ENCODE results near the gene SFXN5. TPM values are rescaled to one million over a fixed set of nuclear protein-coding genes. Genes with fewer than 3 reads are reported as not detected.
A peak's percentile ranks its signal among the peaks of the same experiment; 100 is the strongest.

Gene SFXN5
- total RNA-seq, 1 donor from 2014 or later: 9.3 TPM

- intact Hi-C loops (cut with DNase I): no loop called here
- Histone ChIP-seq H3K4me1 (peaks cover 8 to 31% of the 10 kb centered on the region in 2 donors), H3K4me3 (no peak overlapping the region), H3K27ac (no peak overlapping the region), H3K36me3 (peaks cover 29 to 53% of the 10 kb centered on the region in 2 donors), H3K9me3 (no peaks in the 10 kb centered on the region), H3K27me3 (no peaks in the 10 kb centered on the region)
- TF ChIP-seq, protein P1, sequence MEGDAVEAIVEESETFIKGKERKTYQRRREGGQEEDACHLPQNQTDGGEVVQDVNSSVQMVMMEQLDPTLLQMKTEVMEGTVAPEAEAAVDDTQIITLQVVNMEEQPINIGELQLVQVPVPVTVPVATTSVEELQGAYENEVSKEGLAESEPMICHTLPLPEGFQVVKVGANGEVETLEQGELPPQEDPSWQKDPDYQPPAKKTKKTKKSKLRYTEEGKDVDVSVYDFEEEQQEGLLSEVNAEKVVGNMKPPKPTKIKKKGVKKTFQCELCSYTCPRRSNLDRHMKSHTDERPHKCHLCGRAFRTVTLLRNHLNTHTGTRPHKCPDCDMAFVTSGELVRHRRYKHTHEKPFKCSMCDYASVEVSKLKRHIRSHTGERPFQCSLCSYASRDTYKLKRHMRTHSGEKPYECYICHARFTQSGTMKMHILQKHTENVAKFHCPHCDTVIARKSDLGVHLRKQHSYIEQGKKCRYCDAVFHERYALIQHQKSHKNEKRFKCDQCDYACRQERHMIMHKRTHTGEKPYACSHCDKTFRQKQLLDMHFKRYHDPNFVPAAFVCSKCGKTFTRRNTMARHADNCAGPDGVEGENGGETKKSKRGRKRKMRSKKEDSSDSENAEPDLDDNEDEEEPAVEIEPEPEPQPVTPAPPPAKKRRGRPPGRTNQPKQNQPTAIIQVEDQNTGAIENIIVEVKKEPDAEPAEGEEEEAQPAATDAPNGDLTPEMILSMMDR (IDR thresholded peaks at IDR 0.05): no peak
- no peak for DNase-seq (ENCODE audit: low spot score in 2 of 2)
These were observed 11.3 kb upstream of the SFXN5 start for GRCh38 chr2:73082523-73083410.

- intact Hi-C loops (cut with DNase I): no loop called here
- H3K27me3 ChIP-seq: no peaks in the 10 kb centered on the region
- H3K9me3 ChIP-seq: no peaks in the 10 kb centered on the region
- TF ChIP-seq, protein P1 (IDR thresholded peaks at IDR 0.05): no peak
- peaks cover 0 to 22% of the 10 kb centered on the region in 2 donors for H3K4me1 ChIP-seq
- H3K36me3 ChIP-seq: peaks cover 32 to 49% of the 10 kb centered on the region in 2 donors
- DNase-seq (ENCODE audit: low spot score in 2 of 2): no peak
- H3K4me3 ChIP-seq: no peak overlapping the region
- no peak overlapping the region for H3K27ac ChIP-seq
These were observed 9.7 kb upstream of the SFXN5 start for GRCh38 chr2:73081181-73081671.

DNA sequence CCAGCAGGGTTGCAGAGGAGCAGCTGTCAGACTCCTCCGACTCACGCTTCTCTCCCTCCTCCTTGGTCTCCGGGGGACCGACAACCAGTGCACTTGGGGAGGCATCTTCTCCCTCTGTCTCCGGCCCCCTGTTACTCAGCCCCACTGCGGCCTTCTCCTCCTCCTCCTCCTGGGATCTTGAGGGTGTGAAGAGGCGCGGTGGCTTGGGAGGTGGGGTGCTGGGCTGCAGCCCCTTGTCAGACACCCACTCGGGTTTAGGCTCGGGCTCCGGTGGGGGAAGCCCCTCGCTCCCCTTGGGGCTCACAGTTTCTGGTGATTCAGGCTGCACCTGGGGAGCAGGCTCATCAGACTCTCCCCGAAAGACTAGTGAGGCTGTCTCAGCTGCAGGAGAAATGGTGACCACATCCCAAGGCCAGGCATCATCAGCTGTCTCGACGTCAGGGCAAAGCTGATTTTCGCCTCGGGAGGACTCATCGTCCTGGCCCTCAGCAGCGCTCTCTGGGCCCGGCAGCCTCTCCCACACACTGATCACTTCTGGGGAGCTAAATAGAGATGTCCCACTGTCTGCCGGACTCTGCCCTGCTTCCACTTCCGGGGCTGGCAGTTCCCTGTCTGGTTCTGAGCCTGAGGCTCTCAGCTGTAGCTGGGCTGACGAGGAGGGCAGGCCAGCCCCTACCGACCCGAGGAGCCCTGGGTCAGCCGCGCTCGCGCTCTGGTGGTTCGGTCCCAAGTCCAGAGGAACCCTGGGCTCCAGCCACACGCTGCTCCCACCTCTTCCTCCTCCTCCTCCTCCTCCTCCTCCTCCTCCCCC lies 9.0 kb upstream of the SFXN5 start:
- Histone ChIP-seq H3K4me3 (no peak overlapping the region), H3K36me3 (peaks cover 37 to 56% of the 10 kb centered on the region in 2 donors), H3K27ac (no peak overlapping the region), H3K27me3 (no peaks in the 10 kb centered on the region), H3K4me1 (peaks cover 0 to 18% of the 10 kb centered on the region in 2 donors), H3K9me3 (no peaks in the 10 kb centered on the region)
- TF ChIP-seq, protein P1 (IDR thresholded peaks at IDR 0.05): no peak
- intact Hi-C loops (cut with DNase I): no loop called here
- DNase-seq (ENCODE audit: low spot score in 2 of 2): no peak

DNA sequence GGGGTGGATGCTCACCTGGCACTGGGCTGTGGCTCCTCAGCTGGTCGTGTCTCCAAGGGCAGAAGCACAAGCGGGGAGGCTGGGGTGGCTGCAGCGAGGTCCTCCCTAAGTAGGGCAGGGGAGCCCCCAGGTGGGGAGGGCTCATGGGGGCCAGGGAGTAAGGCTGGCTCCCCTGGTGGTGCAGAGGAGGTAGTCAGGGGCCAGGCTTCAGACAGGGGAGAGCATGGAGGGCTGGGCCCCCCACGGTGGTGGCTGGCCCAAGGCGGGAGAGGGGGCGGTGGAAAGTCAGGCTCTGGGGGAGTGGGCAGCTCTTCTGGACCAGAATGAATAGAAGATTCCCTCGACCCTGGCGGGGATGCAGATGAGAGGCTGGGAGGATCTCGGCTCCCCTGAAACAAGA lies 8.1 kb upstream of the SFXN5 start:
- H3K27me3 ChIP-seq: no peaks in the 10 kb centered on the region
- no peak for DNase-seq (ENCODE audit: low spot score in 2 of 2)
- no peak overlapping the region for H3K4me3 ChIP-seq
- H3K27ac ChIP-seq: no peak overlapping the region
- intact Hi-C loops (cut with DNase I): no loop called here
- TF ChIP-seq, protein P1 (IDR thresholded peaks at IDR 0.05): no peak
- no peaks in the 10 kb centered on the region for H3K9me3 ChIP-seq
- peaks cover 0 to 9% of the 10 kb centered on the region in 2 donors for H3K4me1 ChIP-seq
- H3K36me3 ChIP-seq: peaks cover 46 to 60% of the 10 kb centered on the region in 2 donors

DNA sequence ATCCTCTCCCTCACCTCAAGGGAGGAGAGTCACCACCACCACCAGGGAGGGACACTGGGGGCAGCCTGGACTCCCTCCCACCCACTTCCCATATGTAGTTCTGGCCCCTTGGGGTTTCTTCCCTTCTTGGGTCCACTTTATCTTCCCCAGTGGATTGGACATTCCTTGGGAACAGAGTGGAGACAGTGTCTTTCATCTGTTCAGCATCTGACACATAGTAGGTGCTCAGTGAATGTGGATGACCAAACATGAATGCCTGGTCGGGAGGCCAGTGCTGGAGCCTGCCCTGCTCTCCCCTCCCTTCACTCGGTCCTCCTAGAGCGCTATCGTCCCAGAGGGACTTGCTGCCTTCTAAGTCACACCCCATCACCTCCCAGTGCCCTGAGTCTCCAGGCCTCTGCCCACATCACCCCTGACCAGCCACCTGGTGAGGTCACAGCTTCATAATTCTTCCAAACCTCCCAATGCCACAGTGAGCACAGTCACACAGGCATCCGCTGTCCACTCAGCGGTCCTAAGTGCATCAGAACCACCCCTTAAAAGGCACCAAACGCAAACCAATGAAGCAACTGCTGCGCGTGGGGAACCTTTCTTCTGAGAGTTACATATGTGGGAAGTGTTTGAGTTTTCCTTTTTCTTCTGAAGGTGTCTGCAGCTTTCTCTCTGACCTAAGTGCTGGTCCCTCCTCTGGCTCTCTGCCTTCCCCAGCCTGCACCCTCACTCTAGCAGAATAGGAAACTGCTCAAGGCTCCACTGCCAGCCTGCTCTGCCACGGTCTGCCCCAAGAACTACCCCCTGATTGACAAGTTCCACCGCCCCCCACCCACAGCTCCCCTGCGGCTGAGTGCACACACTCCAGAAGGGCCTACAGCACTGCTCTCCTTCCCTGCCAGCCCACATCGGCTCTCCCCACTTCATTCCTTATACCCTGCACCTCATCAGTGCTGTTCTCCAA lies 7.2 kb upstream of the SFXN5 start:
- Histone ChIP-seq H3K27me3 (no peaks in the 10 kb centered on the region), H3K9me3 (no peaks in the 10 kb centered on the region), H3K36me3 (peaks cover 51 to 53% of the 10 kb centered on the region in 2 donors), H3K4me1 (peaks cover 0 to 7% of the 10 kb centered on the region in 2 donors), H3K4me3 (no peak overlapping the region), H3K27ac (peak overlapping the region in 1 of 2 donors; percentile 21)
- intact Hi-C loops (cut with DNase I): no loop called here
- no peak for DNase-seq (ENCODE audit: low spot score in 2 of 2)
- TF ChIP-seq, protein P1 (IDR thresholded peaks at IDR 0.05): no peak
